HUES64 (cell line): Measurements from ENCODE around the gene MMP24.

ENCODE experiments used
- H3K27ac ChIP-seq: 2 replicates; pipeline ENCODE4 v1.7.0; 2013; ENCODE audit warnings: low read depth, low read length, inconsistent platforms
- H3K27me3 ChIP-seq: 2 replicates; pipeline ENCODE4 v1.6.1; 2013; ENCODE audit warnings: mild to moderate bottlenecking, low read length; ENCODE audit not compliant: insufficient read depth
- H3K36me3 ChIP-seq: 2 replicates; pipeline ENCODE4 v1.6.1; 2013; ENCODE audit warnings: mild to moderate bottlenecking, low read length; ENCODE audit not compliant: insufficient read depth
- H3K4me1 ChIP-seq: 2 replicates; pipeline ENCODE4 v1.6.1; 2013; ENCODE audit warnings: mild to moderate bottlenecking, low read length, moderate library complexity; ENCODE audit not compliant: insufficient read depth
- H3K4me3 ChIP-seq: 2 replicates; pipeline ENCODE4 v1.5.1; 2013; ENCODE audit warnings: mild to moderate bottlenecking, low read length, moderate library complexity
- H3K9ac ChIP-seq: 2 replicates; pipeline ENCODE4 v1.6.1; 2013; ENCODE audit warnings: mild to moderate bottlenecking, low read depth, low read length
- H3K9me3 ChIP-seq: 2 replicates; pipeline ENCODE4 v1.6.1; 2013; ENCODE audit warnings: low read depth, low read length; ENCODE audit not compliant: insufficient read depth
- WGBS: fragments of 150-250, 120-280 bp; methylation state at CpG from one replicate; pipeline ENCODE4 v1.1.7; 2013; ENCODE audit warnings: missing lambda C conversion rate; 5-methylcytosine and 5-hydroxymethylcytosine counted together

The MMP24 gene

DNA sequence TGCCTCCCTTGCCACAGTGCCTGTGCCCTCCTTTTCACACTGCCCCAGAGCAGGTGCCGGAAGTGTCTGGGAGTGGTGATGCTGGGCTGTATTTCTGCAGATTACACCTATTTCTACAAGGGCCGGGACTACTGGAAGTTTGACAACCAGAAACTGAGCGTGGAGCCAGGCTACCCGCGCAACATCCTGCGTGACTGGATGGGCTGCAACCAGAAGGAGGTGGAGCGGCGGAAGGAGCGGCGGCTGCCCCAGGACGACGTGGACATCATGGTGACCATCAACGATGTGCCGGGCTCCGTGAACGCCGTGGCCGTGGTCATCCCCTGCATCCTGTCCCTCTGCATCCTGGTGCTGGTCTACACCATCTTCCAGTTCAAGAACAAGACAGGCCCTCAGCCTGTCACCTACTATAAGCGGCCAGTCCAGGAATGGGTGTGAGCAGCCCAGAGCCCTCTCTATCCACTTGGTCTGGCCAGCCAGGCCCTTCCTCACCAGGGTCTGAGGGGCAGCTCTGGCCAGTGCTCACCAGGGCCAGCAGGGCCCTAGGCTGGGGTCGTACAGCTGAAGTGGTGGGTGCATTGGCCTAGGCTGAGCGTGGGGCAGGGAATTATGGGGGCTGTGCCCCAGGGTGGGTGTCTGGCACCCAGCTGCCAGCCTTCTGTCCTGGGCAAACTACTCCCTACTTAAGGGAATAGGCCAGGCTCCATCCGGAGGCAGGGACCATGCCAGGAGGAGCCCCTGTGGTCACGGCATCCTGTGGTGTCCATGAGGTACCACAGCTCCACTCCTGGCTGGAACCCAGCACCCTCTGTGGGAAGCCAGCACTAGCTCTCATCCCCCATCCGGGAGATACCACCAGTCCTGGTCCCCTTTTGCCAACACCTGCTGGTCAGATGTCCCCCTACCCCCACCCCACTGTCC lies 47.9 kb downstream of the MMP24 start:
- H3K27ac ChIP-seq: no peak overlapping the region
- peaks cover 9% of the 10 kb centered on the region for H3K4me1 ChIP-seq
- H3K4me3 ChIP-seq: no peak overlapping the region
- peaks cover 31% of the 10 kb centered on the region for H3K36me3 ChIP-seq
- no peaks in the 10 kb centered on the region for H3K27me3 ChIP-seq
- H3K9me3 ChIP-seq: no peaks in the 10 kb centered on the region
- H3K9ac ChIP-seq: no peak overlapping the region
- 95% methylated on average over 24 of the region's 24 CpGs for WGBS

GRCh38 chr20:35275741-35276251 lies 49.3 kb downstream of the MMP24 start:
- Histone ChIP-seq H3K27me3 (no peaks in the 10 kb centered on the region), H3K36me3 (peaks cover 45% of the 10 kb centered on the region), H3K4me1 (peaks cover 5% of the 10 kb centered on the region), H3K4me3 (no peak overlapping the region), H3K9ac (no peak overlapping the region), H3K9me3 (no peaks in the 10 kb centered on the region), H3K27ac (no peak overlapping the region)
- 94% methylated on average over 12 of the region's 12 CpGs for WGBS

- Histone ChIP-seq H3K36me3 (peaks cover 49% of the 10 kb centered on the region), H3K9me3 (no peaks in the 10 kb centered on the region), H3K27me3 (no peaks in the 10 kb centered on the region), H3K4me3 (peak overlapping the region; percentile 92; the same call in 1 of the 2 replicates), H3K27ac (peak overlapping the region; percentile 95; the same call in 1 of the 2 replicates), H3K4me1 (peaks cover 5% of the 10 kb centered on the region), H3K9ac (no peak overlapping the region)
- WGBS: 89% methylated on average over 6 of the region's 6 CpGs
These were observed 49.9 kb downstream of the MMP24 start for GRCh38 chr20:35276408-35276807.

DNA sequence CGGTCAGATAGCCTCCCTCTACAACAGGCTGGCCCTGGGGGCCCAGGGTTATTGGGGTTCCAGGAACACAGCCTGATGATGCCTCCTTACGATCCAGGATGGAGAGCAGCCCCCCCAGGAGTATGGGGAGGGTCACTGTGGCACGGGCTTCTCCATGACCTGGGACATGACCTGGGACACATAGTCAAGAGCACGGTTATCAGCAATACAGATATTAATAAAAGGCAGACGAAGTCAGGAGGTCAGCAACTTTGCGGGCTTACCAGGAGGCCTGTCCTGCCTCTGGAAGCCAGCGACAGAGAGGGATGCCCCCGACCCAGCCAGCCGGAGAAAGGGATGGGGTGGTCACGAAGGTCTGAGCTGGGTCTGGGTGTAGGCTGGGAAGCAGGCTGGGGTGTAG lies 50.6 kb downstream of the MMP24 start:
- Histone ChIP-seq H3K27ac (peak overlapping the region; percentile 95), H3K27me3 (no peaks in the 10 kb centered on the region), H3K4me3 (peak overlapping the region; percentile 92), H3K9me3 (no peaks in the 10 kb centered on the region), H3K4me1 (peaks cover 5% of the 10 kb centered on the region), H3K36me3 (peaks cover 50% of the 10 kb centered on the region), H3K9ac (peak overlapping the region; percentile 91)
- WGBS: 32% methylated on average over 10 of the region's 10 CpGs

DNA sequence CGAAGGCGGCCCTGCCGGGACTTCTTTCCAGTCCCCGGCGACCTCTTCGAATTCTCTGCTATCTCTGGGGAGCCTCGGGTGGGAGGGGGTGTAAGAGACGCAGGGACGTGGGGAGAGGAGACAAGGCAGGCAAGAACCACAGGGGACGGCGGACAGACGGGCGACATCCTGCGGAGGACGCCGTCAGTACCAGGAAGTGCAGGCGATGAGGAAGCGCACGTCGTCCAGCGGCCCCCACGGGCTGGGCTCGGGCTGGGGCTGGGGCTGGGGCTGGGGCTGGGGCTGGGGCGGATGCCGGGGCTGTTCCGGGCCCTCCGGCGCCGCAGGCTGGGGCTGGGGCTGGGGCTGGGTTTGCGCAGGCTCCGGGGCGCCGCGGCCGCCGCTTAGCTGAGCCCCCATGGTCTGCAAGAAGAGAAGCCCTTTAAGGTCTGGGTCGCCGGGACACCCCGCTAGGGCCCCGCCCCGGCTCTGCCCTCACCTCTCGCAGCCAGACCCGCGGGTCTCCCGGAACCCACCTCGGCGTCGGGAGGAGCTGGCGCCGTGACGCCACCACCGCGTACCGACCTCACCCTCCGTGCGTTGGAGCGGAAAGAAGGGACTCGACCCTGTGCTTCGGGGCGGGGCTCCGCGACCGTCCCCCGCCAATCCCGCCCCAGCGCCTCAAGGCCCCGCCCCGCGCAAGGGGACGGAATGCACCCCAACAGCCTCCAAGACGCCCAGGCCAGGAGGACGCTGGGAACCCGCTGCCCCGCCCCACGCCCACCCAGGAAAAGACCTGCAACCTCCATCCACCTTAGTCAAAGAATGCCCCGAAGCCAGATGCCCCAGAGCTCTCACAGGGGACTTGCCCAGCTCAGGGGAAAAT lies 51.3 kb downstream of the MMP24 start, which contains the start of gene MMP24OS:
Gene MMP24OS (minus strand): TSS at position 592 of the 865 bp plus-strand sequence. CDS start 193 bp downstream, at position 399.
- WGBS: 1% methylated on average over 76 of the region's 76 CpGs

DNA sequence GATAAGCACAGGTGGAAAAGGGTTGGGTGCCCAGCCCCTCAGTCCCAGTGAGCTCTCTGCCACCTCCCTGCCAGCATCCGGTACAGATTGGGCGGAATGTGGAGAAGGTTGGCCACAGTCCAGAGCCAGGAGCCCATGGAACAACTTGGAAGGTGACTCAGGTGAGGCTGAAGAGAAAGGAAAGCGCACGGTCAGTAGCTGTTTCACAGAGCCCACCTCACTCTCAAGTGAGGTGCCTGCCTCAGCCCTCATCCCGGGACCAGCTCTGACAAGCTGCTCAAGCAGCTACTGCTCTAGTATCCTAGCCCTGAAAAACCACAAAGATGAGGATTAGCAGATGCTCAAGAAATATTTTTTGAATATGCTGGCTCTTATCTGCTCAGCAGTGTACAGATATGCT lies 52.5 kb downstream of the MMP24 start:
- H3K9me3 ChIP-seq: no peaks in the 10 kb centered on the region
- H3K27ac ChIP-seq: no peak overlapping the region; the same call in 1 of the 2 replicates
- H3K36me3 ChIP-seq: peaks cover 59% of the 10 kb centered on the region
- no peaks in the 10 kb centered on the region for H3K27me3 ChIP-seq
- no peak overlapping the region for H3K4me3 ChIP-seq
- H3K9ac ChIP-seq: no peak overlapping the region
- 94% methylated on average over 5 of the region's 5 CpGs for WGBS
- H3K4me1 ChIP-seq: peaks cover 11% of the 10 kb centered on the region

More for the DNA sequence above, 51.3 kb downstream of the MMP24 start, which contains the start of gene MMP24OS:
- peaks cover 56% of the 10 kb centered on the region for H3K36me3 ChIP-seq
- peaks cover 5% of the 10 kb centered on the region for H3K4me1 ChIP-seq
- H3K4me3 ChIP-seq: peak within 1 kb of the TSS; percentile 92
- peak within 1 kb of the TSS; percentile 95 for H3K27ac ChIP-seq
- no peaks in the 10 kb centered on the region for H3K9me3 ChIP-seq
- H3K9ac ChIP-seq: peak within 1 kb of the TSS; percentile 91
- no peaks in the 10 kb centered on the region for H3K27me3 ChIP-seq

DNA sequence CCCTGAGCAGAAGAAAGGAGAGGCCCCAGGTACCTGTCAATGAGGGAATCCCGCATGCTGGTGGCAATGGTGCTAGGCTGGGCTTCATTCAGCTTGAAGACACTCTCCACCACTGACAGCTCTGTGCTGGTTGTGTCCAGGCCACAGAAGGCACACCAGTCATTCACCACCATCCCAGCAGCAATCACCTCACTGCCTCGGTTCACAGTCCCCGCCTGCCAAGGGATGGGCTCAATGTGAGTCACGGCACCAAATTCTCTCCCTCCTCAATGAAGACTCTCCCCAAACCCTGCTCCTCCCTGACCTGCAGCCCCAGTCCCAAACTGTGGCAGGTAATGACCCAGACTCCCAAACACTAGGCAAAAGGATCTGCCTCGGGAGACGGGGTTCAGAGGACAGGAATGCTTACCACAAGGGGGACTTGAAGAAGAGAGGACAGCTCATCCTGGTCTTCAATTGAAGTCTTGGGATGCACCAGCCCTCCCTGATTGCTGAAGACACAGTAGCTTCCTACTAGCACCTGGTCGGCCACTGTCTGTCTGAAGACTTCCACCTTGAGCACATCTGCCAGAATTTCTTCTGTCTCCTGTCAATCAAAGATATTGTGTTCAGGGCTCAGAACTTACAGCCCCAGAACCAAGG lies 53.2 kb downstream of the MMP24 start:
- Histone ChIP-seq H3K4me1 (peaks cover 11% of the 10 kb centered on the region), H3K4me3 (no peak overlapping the region), H3K9ac (no peak overlapping the region), H3K27ac (no peak overlapping the region; the same call in 1 of the 2 replicates), H3K36me3 (peaks cover 59% of the 10 kb centered on the region), H3K9me3 (no peaks in the 10 kb centered on the region), H3K27me3 (no peaks in the 10 kb centered on the region)
- WGBS: 94% methylated on average over 7 of the region's 7 CpGs

GRCh38 chr20:35280523-35280922 lies 54.0 kb downstream of the MMP24 start:
- peaks cover 59% of the 10 kb centered on the region for H3K36me3 ChIP-seq
- no peaks in the 10 kb centered on the region for H3K27me3 ChIP-seq
- H3K27ac ChIP-seq: no peak overlapping the region
- H3K4me3 ChIP-seq: no peak overlapping the region
- no peak overlapping the region for H3K9ac ChIP-seq
- H3K4me1 ChIP-seq: peaks cover 11% of the 10 kb centered on the region
- H3K9me3 ChIP-seq: no peaks in the 10 kb centered on the region
- WGBS: 96% methylated on average over 6 of the region's 6 CpGs

GRCh38 chr20:35281506-35282101 lies 55.1 kb downstream of the MMP24 start:
- H3K4me3 ChIP-seq: no peak overlapping the region
- peaks cover 10% of the 10 kb centered on the region for H3K4me1 ChIP-seq
- peaks cover 49% of the 10 kb centered on the region for H3K36me3 ChIP-seq
- no peak overlapping the region for H3K9ac ChIP-seq
- H3K9me3 ChIP-seq: no peaks in the 10 kb centered on the region
- H3K27ac ChIP-seq: no peak overlapping the region
- no peaks in the 10 kb centered on the region for H3K27me3 ChIP-seq
- WGBS: 96% methylated on average over 10 of the region's 10 CpGs
